OCI-LY1 (cell line): ENCODE measurements around the gene PYROXD2.
A peak's percentile ranks its signal among the peaks of the same experiment; 100 is the strongest.

Source experiments
- H2AFZ ChIP-seq: fragments of 200-600 bp; sonication (generic), shearing (Covaris generic); 2 replicates; pipeline ENCODE4 v1.6.0; 2014; ENCODE audit warnings: antibody characterized with exemption, mild to moderate bottlenecking, low read length
- H3F3A ChIP-seq: fragments of 200-600 bp; sonication (generic), shearing (Covaris generic); 2 replicates; pipeline ENCODE4 v1.6.0; 2014; ENCODE audit warnings: mild to moderate bottlenecking, antibody characterized with exemption, low read length, moderate library complexity; ENCODE audit not compliant: insufficient read depth
- H3K27ac ChIP-seq: fragments of 200-600 bp; sonication (generic); 2 replicates; pipeline ENCODE4 v1.5.1; 2014; ENCODE audit warnings: low read length, mixed run types, mild to moderate bottlenecking, low read depth; ENCODE audit not compliant: poor library complexity, severe bottlenecking
- H3K27me3 ChIP-seq: fragments of 200-600 bp; sonication (generic); 2 replicates; pipeline ENCODE4 v1.6.0; 2014; ENCODE audit warnings: antibody characterized with exemption, mild to moderate bottlenecking, low read length, moderate library complexity; ENCODE audit not compliant: insufficient read depth
- H3K36me3 ChIP-seq: fragments of 200-600 bp; sonication (generic); 2 replicates; pipeline ENCODE4 v1.6.1; 2014; ENCODE audit warnings: mild to moderate bottlenecking, antibody characterized with exemption, low read length, moderate library complexity, mixed read lengths; ENCODE audit not compliant: insufficient read depth
- H3K4me1 ChIP-seq: fragments of 200-600 bp; sonication (generic); 2 replicates; pipeline ENCODE4 v1.5.1; 2014; ENCODE audit warnings: mild to moderate bottlenecking, low read length, moderate library complexity; ENCODE audit not compliant: insufficient read depth, severe bottlenecking
- H3K4me2 ChIP-seq: fragments of 200-600 bp; sonication (generic), shearing (Covaris generic); 2 replicates; pipeline ENCODE4 v1.6.1; 2014; ENCODE audit warnings: low read length
- H3K4me3 ChIP-seq: fragments of 200-600 bp; sonication (generic); 2 replicates; pipeline ENCODE4 v1.5.1; 2014; ENCODE audit warnings: low read length, low read depth, mild to moderate bottlenecking, mixed read lengths; ENCODE audit not compliant: poor library complexity, severe bottlenecking
- H3K79me2 ChIP-seq: fragments of 200-600 bp; shearing (Covaris generic); 2 replicates; pipeline ENCODE4 v1.6.1; 2016; ENCODE audit warnings: mixed run types, low read length, mixed read lengths; ENCODE audit not compliant: insufficient read depth
- H3K9ac ChIP-seq: fragments of 200-600 bp; sonication (generic), shearing (Covaris generic); 2 replicates; pipeline ENCODE4 v1.6.1; 2014; ENCODE audit warnings: mild to moderate bottlenecking, low read length, mixed read lengths
- H3K9me2 ChIP-seq: fragments of 200-600 bp; sonication (generic), shearing (Covaris generic); 2 replicates; pipeline ENCODE4 v1.6.1; 2014; ENCODE audit warnings: low read depth, mild to moderate bottlenecking, low read length, mixed read lengths
- H3K9me3 ChIP-seq: fragments of 200-600 bp; shearing (Covaris generic); 2 replicates; pipeline ENCODE4 v1.6.1; 2014; ENCODE audit warnings: low read length, mixed read lengths
- H4K20me1 ChIP-seq: fragments of 200-600 bp; sonication (generic), shearing (Covaris generic); 2 replicates; pipeline ENCODE4 v1.6.0; 2016; ENCODE audit warnings: mild to moderate bottlenecking, low read length; ENCODE audit not compliant: insufficient read depth
- EZH2 ChIP-seq: fragments of 200-600 bp; sonication (generic), shearing (Covaris generic); IDR thresholded peaks from 2 replicates; pipeline ENCODE4 v1.8.0; 2017; ENCODE audit warnings: borderline replicate concordance, mixed run types, mild to moderate bottlenecking, antibody characterized with exemption, low read length, moderate library complexity, mixed read lengths
- TF ChIP-seq, protein P1 (sequence below): fragments of 200-600 bp; sonication (generic), shearing (Covaris generic); IDR thresholded peaks from 2 replicates; pipeline ENCODE4 v1.5.1; 2017; ENCODE audit warnings: mild to moderate bottlenecking, antibody characterized with exemption, low read length, moderate library complexity, mixed read lengths

Gene PYROXD2

DNA sequence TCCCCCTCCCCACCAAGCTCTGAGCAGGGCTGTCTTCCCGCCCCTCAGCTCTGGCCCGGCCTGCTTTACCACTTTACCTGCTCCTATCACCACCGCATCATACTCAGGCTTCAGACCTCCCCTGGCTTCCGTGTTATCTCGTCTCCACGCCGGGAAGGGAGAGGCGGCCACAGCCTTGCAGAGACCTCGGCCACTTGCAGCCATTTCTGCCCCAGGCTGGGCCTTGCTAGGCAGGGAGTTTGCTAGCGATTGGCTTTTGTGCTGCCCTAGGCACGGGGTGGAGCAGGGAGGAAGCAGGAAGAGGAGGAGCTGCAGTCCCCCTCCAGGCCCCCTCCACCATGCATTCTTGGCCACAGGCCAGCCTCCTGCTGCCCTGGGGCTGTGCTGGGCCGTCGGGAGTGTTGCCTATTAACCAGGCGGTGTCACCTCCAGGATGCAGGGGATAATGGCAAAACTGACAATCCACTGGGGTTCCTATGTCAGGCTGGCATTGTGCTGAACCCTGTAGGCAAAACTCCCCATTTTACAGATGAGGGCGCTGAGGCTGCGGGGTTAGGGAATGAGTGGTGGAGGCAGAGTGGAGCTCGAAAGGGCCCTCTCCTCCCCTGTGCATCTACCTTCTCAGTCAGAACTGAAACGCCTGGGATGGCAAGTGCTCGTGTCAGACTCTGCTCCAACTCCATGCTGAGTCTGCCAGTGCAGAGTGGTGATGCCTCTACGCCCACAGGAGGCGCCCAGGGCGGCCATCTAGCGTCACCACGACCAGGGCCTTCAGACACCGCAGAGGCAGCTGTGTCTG, at the start of gene PYROXD2:
Gene PYROXD2, minus strand, starts transcription at position 251 of the 799 bp plus-strand sequence. Its CDS starts 47 bp downstream, at position 204.
- Histone ChIP-seq H3K4me2 (peak within 1 kb of the TSS; percentile 49), H3K9me3 (no peaks in the 10 kb centered on the region), H2AFZ (no peak within 1 kb of the TSS), H3K4me1 (peaks cover 12% of the 10 kb centered on the region), H3K4me3 (peak within 1 kb of the TSS; percentile 52), H4K20me1 (no peaks in the 10 kb centered on the region), H3K9me2 (no peaks in the 10 kb centered on the region), H3K36me3 (no peaks in the 10 kb centered on the region), H3F3A (no peaks in the 10 kb centered on the region), H3K27me3 (no peaks in the 10 kb centered on the region), H3K9ac (peak within 1 kb of the TSS; percentile 59; the same call in 1 of the 2 replicates), H3K27ac (no peak within 1 kb of the TSS), H3K79me2 (no peaks in the 10 kb centered on the region)
- TF ChIP-seq, protein P1, sequence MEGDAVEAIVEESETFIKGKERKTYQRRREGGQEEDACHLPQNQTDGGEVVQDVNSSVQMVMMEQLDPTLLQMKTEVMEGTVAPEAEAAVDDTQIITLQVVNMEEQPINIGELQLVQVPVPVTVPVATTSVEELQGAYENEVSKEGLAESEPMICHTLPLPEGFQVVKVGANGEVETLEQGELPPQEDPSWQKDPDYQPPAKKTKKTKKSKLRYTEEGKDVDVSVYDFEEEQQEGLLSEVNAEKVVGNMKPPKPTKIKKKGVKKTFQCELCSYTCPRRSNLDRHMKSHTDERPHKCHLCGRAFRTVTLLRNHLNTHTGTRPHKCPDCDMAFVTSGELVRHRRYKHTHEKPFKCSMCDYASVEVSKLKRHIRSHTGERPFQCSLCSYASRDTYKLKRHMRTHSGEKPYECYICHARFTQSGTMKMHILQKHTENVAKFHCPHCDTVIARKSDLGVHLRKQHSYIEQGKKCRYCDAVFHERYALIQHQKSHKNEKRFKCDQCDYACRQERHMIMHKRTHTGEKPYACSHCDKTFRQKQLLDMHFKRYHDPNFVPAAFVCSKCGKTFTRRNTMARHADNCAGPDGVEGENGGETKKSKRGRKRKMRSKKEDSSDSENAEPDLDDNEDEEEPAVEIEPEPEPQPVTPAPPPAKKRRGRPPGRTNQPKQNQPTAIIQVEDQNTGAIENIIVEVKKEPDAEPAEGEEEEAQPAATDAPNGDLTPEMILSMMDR: no peak
- no peak for TF ChIP-seq EZH2

DNA sequence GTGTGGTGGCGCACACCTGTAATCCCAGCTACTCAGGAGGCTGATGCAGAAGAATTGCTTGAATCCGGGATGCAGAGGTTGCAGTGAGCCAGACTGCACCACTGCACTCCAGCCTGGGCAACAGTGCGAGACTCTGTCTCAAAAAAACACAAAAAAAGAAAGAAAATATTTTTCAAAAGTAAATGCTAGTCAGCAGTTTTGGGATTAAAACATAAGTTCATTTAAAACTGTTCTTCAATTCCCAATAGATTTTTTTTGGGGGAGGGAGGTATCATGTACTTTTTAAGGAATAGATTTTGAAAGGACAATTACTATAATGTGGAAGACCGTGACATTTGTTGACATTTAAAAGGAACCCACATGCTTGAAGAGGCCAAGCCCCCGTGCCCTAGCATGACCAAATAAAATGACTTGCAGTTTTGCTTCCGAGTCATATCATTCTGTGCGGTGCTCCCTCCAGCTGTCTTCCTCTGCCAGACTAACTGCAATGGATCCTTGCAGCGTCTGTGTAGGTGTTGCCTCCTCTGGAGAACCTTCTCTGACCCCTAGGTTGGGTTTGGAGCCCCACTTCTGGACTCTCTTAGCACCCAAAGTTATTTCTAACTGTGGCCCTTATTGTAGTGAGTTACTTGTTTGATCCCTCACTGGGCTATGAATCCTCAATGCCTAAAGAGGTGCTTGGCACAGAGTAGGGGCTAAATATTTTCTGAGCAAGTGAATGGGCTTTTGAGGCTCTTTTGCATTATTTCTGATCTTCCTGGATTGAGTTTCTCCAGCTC, 49.2 kb upstream of the PYROXD2 start:
- H3K27me3 ChIP-seq: no peaks in the 10 kb centered on the region
- TF ChIP-seq EZH2: no peak
- TF ChIP-seq, protein P1: no peak
- no peaks in the 10 kb centered on the region for H3K9me2 ChIP-seq
- no peaks in the 10 kb centered on the region for H4K20me1 ChIP-seq
- no peaks in the 10 kb centered on the region for H3K9me3 ChIP-seq
- H3K9ac ChIP-seq: no peak overlapping the region
- H3K36me3 ChIP-seq: no peaks in the 10 kb centered on the region
- H3F3A ChIP-seq: no peaks in the 10 kb centered on the region
- no peak overlapping the region for H2AFZ ChIP-seq
- no peak overlapping the region for H3K4me2 ChIP-seq
- H3K27ac ChIP-seq: no peak overlapping the region
- peaks cover 8% of the 10 kb centered on the region for H3K4me1 ChIP-seq
- no peak overlapping the region for H3K4me3 ChIP-seq
- no peaks in the 10 kb centered on the region for H3K79me2 ChIP-seq

DNA sequence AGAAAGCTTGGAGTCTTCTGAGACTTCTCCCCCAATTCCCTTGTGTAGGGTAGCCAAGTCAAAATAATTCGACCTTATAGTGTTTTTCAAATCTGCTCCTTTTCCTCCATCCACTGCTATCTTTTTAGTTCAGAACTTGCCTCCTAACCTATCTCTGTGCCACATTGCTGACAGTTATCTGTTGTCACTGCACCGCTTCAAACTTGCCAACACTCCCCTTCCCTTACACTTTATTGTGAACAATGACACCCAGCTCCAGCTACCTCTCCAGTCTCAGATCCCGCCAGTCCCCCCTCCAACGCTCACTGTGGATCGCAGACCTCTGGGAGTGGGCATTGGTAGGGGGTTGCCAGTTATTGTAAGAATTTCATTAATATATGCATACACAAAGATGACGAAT, 48.0 kb upstream of the PYROXD2 start:
- Histone ChIP-seq H3K79me2 (no peaks in the 10 kb centered on the region), H3K4me2 (no peak overlapping the region), H2AFZ (no peak overlapping the region), H3K9ac (no peak overlapping the region), H4K20me1 (no peaks in the 10 kb centered on the region), H3K4me3 (no peak overlapping the region), H3K9me3 (no peaks in the 10 kb centered on the region), H3K36me3 (no peaks in the 10 kb centered on the region), H3K9me2 (no peaks in the 10 kb centered on the region), H3K27ac (no peak overlapping the region), H3K4me1 (peaks cover 6% of the 10 kb centered on the region), H3K27me3 (no peaks in the 10 kb centered on the region), H3F3A (no peaks in the 10 kb centered on the region)
- no peak for TF ChIP-seq EZH2
- TF ChIP-seq, protein P1: no peak
